GM23248 (cell line): ENCODE results near the gene KAZALD1. TPM values are rescaled to one million over a fixed set of nuclear protein-coding genes. Genes with fewer than 3 reads are reported as not detected.

Experiments used
- DNase-seq: peaks from one replicate; pipeline ENCODE4 v3.0.0-alpha.2; 2015
- H2AFZ ChIP-seq: fragments of 200-600 bp; sonication (generic); 2 replicates; pipeline ENCODE4 v1.6.1; 2016; ENCODE audit warnings: antibody characterized with exemption
- H3F3A ChIP-seq: fragments of 200-600 bp; sonication (generic); 2 replicates; pipeline ENCODE4 v1.6.1; 2016; ENCODE audit warnings: mild to moderate bottlenecking, antibody characterized with exemption, mixed run types; ENCODE audit not compliant: insufficient read depth
- H3K27ac ChIP-seq: fragments of 200-600 bp; sonication (generic); 2 replicates; pipeline ENCODE4 v1.5.1; 2016; ENCODE audit warnings: mild to moderate bottlenecking
- H3K27me3 ChIP-seq: fragments of 200-600 bp; sonication (generic); replicated peaks from 2 replicates; pipeline ENCODE4 v1.6.1; 2016; ENCODE audit warnings: mild to moderate bottlenecking; ENCODE audit not compliant: insufficient read depth
- H3K36me3 ChIP-seq: fragments of 200-600 bp; sonication (generic); 2 replicates; pipeline ENCODE4 v1.6.1; 2016; ENCODE audit warnings: low read depth, mild to moderate bottlenecking
- H3K4me1 ChIP-seq: fragments of 200-600 bp; sonication (generic); 2 replicates; pipeline ENCODE4 v1.6.1; 2016; ENCODE audit warnings: mild to moderate bottlenecking; ENCODE audit not compliant: insufficient read depth
- H3K4me2 ChIP-seq: fragments of 200-600 bp; sonication (generic); one replicate; pipeline ENCODE4 v1.6.1; 2016; ENCODE audit warnings: mild to moderate bottlenecking; ENCODE audit not compliant: unreplicated experiment
- H3K4me3 ChIP-seq: fragments of 200-600 bp; sonication (generic); 2 replicates; pipeline ENCODE4 v1.5.1; 2016; ENCODE audit warnings: mild to moderate bottlenecking
- H3K79me2 ChIP-seq: fragments of 200-600 bp; sonication (generic); 2 replicates; pipeline ENCODE4 v1.6.1; 2016; ENCODE audit warnings: mild to moderate bottlenecking; ENCODE audit not compliant: insufficient read depth
- H3K9ac ChIP-seq: fragments of 200-600 bp; sonication (generic); 2 replicates; pipeline ENCODE4 v1.6.1; 2016; ENCODE audit warnings: mild to moderate bottlenecking
- H3K9me2 ChIP-seq: fragments of 200-600 bp; sonication (generic); 2 replicates; pipeline ENCODE4 v1.6.1; 2016; ENCODE audit warnings: mixed run types, mild to moderate bottlenecking, moderate library complexity; ENCODE audit not compliant: insufficient read depth
- H3K9me3 ChIP-seq: fragments of 200-600 bp; sonication (generic); one replicate; pipeline ENCODE4 v1.6.1; 2017; ENCODE audit warnings: low read depth
- H4K20me1 ChIP-seq: fragments of 200-600 bp; sonication (generic); 2 replicates; pipeline ENCODE4 v1.6.0; 2016; ENCODE audit not compliant: insufficient read depth
- EZH2 ChIP-seq: fragments of 200-600 bp; sonication (generic); IDR thresholded peaks from 2 replicates; pipeline ENCODE4 v1.6.1; 2018; ENCODE audit warnings: antibody characterized with exemption, mild to moderate bottlenecking; ENCODE audit not compliant: insufficient read depth, poor library complexity, severe bottlenecking
- EZH2phosphoT487 ChIP-seq: fragments of 200-600 bp; sonication (generic); IDR thresholded peaks from 2 replicates; pipeline ENCODE4 v1.6.1; 2018; ENCODE audit warnings: antibody characterized with exemption, moderate library complexity, mild to moderate bottlenecking, low read depth; ENCODE audit not compliant: insufficient read depth
- WGBS, 2 experiments: methylation state at CpG; one replicate each; pipeline ENCODE4 v1.1.6; 2015 to 2017; ENCODE audit warnings: low lambda C conversion rate in 2 of 2, low coverage in 1 of 2; ENCODE audit errors: missing lambda C conversion rate in 2 of 2; 5-methylcytosine and 5-hydroxymethylcytosine counted together
- in situ Hi-C: fragments of 300-500 bp; cut with MboI; formaldehyde crosslinking; loops from 2 replicates; pipeline ENCODE4 v1.15.0; 2020
- polyA plus RNA-seq: library from polyadenylated mRNA; unstranded; fragments of >200 nt; fragmentation: Nextera tagmentation; extraction: Ambion mirVana; gene quantifications from 2 replicates; pipeline ENCODE4 v1.2.1, GENCODE V29; 2016
- total RNA-seq: library from RNA; depleted of rRNA; stranded (reverse); fragments of >200 nt; shearing (Covaris generic); gene quantifications from 2 replicates; pipeline ENCODE4 v1.2.3, GENCODE V29; 2014

Gene KAZALD1
- total and polyA plus RNA-seq, 2 experiments from 2014 or later, result 34.4 to 62.6 TPM

DNA sequence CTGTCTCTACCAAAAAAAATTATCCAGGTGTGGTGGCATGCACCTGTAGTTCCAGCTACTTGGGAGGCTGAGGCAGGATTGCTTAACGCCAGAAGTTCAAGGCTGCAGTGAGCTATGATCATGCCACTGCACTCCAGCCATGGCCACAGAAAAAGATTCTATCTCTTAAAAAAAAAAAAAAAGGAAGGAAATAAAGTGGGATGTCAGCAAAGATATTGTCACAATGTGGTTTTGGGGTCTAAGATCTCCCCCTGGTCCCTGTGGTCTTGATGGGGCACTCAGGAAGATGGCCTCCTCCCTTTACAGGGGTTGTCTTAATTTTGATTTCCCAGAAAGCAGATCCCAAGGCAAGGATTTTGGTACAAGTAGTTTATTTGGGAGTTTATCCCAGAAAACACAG, 7.4 kb upstream of the KAZALD1 start:
- Histone ChIP-seq H3K4me1 (peaks cover 29% of the 10 kb centered on the region), H3K27ac (no peak overlapping the region), H3K9me3 (no peaks in the 10 kb centered on the region), H3K9me2 (no peaks in the 10 kb centered on the region), H2AFZ (no peak overlapping the region), H3K79me2 (peaks cover 28% of the 10 kb centered on the region), H3K9ac (no peak overlapping the region), H4K20me1 (no peaks in the 10 kb centered on the region), H3K4me3 (no peak overlapping the region), H3K4me2 (no peak overlapping the region), H3F3A (peaks cover 29% of the 10 kb centered on the region), H3K36me3 (no peaks in the 10 kb centered on the region), H3K27me3 (peaks cover 7% of the 10 kb centered on the region)
- 95 to 100% methylated on average over 1 of the region's 1 CpG for WGBS, 2 experiments
- TF ChIP-seq EZH2phosphoT487, result no peak
- no peak for TF ChIP-seq EZH2
- in situ Hi-C loops, result no loop called here
- no peak for DNase-seq

DNA sequence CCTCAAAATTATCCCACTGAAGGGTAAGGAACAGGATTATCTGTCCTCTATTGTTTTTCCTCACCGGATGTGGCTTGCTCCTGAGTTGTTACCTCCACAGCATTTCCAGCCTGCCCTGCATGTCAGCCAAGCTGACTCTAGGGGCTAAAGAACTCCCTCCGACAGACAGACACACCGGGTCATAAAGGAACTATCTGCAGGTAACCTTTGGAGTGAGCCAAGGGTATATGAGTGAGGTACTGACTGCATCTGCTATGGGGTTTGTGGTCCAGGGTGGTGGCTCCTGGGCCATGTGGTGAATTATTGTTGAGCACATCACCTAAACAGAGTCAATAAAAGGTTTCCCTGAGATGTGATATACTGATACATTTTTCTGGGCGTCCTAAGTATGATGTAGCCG, 6.9 kb upstream of the KAZALD1 start:
- H3K79me2 ChIP-seq, result peaks cover 33% of the 10 kb centered on the region
- no peak overlapping the region for H3K27ac ChIP-seq

DNA sequence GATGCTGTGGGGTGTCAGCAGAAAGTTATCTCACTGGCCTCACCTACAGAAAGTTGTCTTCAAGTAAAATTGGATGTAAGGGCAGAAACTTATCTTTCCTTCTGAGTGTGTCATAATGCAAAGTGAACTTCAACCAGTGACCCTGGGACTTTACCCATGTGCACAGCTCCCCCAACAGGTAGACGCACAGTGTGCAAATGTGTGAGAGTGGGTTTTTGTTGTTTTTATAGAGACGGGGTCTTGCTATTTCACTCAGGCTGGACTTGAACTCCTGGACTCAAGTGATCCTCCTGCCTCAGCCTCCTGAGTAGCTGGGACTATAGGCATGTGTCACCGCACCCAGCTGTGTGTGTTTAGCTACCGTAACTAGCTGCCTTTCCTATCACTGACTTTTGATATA, 6.4 kb upstream of the KAZALD1 start:
- H3K9me2 ChIP-seq, result no peaks in the 10 kb centered on the region
- H3K4me1 ChIP-seq, result peaks cover 28% of the 10 kb centered on the region
- TF ChIP-seq EZH2 (no peak), EZH2phosphoT487 (no peak)
- H3F3A ChIP-seq, result peaks cover 33% of the 10 kb centered on the region
- no peaks in the 10 kb centered on the region for H4K20me1 ChIP-seq
- H2AFZ ChIP-seq, result no peak overlapping the region
- no peaks in the 10 kb centered on the region for H3K36me3 ChIP-seq
- H3K4me3 ChIP-seq, result no peak overlapping the region
- no peak for DNase-seq
- no peaks in the 10 kb centered on the region for H3K27me3 ChIP-seq
- in situ Hi-C loops, result no loop called here
- peaks cover 37% of the 10 kb centered on the region for H3K79me2 ChIP-seq
- WGBS, 2 experiments, result 77 to 85% methylated on average over 4 of the region's 4 CpGs
- H3K9me3 ChIP-seq, result no peaks in the 10 kb centered on the region
- H3K9ac ChIP-seq, result no peak overlapping the region
- H3K27ac ChIP-seq, result no peak overlapping the region
- H3K4me2 ChIP-seq, result no peak overlapping the region

More for the DNA sequence above, 6.9 kb upstream of the KAZALD1 start:
- Histone ChIP-seq H3K9me3 (no peaks in the 10 kb centered on the region), H2AFZ (no peak overlapping the region), H4K20me1 (no peaks in the 10 kb centered on the region), H3K27me3 (peaks cover 2% of the 10 kb centered on the region), H3K4me3 (no peak overlapping the region), H3K4me1 (peaks cover 29% of the 10 kb centered on the region), H3K9ac (no peak overlapping the region), H3K36me3 (no peaks in the 10 kb centered on the region), H3F3A (peaks cover 29% of the 10 kb centered on the region), H3K4me2 (no peak overlapping the region), H3K9me2 (no peaks in the 10 kb centered on the region)
- 75 to 76% methylated on average over 5 of the region's 5 CpGs for WGBS, 2 experiments
- in situ Hi-C loops, result no loop called here
- DNase-seq, result no peak
- TF ChIP-seq EZH2phosphoT487 (no peak), EZH2 (no peak)

DNA sequence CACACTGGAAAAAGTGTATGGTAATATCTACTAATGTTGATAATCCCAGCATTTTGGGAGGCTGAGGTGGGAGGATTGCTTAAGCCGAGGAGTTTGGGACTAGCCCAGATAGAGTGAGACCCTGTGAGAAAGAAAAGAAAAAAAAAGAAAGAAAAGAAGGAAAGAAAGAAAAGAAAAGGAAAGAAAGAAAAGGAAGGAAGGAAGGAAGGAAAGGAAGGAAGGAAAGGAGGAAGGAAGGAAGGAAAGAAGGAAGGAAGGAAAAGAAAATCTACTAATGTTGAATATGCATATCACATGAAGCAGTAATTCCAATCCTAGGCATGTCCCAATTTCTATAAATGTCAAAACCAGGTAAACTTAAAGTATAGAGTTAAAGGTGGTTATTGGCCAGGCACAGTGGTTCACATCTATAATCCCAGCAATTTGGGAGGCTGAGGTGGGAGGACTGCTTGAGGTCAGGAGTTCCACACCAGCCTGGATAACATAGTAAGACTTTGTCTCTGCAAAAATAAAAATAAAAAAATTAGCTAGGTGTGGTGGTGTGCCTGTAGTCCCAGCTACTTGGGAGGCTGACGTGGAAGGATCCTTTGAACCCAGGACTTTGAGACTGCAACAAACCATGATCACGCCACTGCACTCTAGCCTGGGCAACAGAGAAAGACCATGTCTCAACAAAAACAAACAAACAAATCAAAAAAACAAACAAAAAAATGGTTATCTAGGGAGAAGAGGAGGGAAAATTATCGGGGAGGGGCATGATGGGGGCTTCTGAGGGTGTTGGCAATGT, 5.2 kb upstream of the KAZALD1 start:
- Histone ChIP-seq H3K79me2 (peaks cover 37% of the 10 kb centered on the region), H3K36me3 (no peaks in the 10 kb centered on the region), H3K27ac (no peak overlapping the region), H2AFZ (no peak overlapping the region), H3K4me2 (no peak overlapping the region), H3K4me1 (peaks cover 26% of the 10 kb centered on the region), H3K4me3 (no peak overlapping the region), H3K9ac (no peak overlapping the region), H4K20me1 (no peaks in the 10 kb centered on the region), H3F3A (peaks cover 32% of the 10 kb centered on the region), H3K27me3 (no peaks in the 10 kb centered on the region), H3K9me3 (no peaks in the 10 kb centered on the region), H3K9me2 (no peaks in the 10 kb centered on the region)
- in situ Hi-C loops, result no loop called here
- WGBS, 2 experiments, result 96 to 97% methylated on average over 4 of the region's 4 CpGs
- TF ChIP-seq EZH2, result no peak
- no peak for TF ChIP-seq EZH2phosphoT487
- DNase-seq, result no peak
